NB4 (cell line): ENCODE data around the gene DCN.

Experiments
- DNase-seq: peaks from one replicate; pipeline ENCODE4 v3.0.0; 2010; ENCODE audit warnings: low read depth
- H3K4me3 ChIP-seq: one replicate; pipeline ENCODE4 v1.5.1; 2011; ENCODE audit warnings: mild to moderate bottlenecking, low read depth, low read length, moderate library complexity
- MYC ChIP-seq: IDR thresholded peaks from 2 replicates; pipeline ENCODE4 v1.6.1; 2011; ENCODE audit warnings: low read depth, low read length
- POLR2A ChIP-seq: IDR thresholded peaks from 2 replicates; pipeline ENCODE4 v1.6.1; 2011; ENCODE audit warnings: mild to moderate bottlenecking; ENCODE audit not compliant: insufficient read length; ENCODE audit errors: extremely low read depth
- TF ChIP-seq, protein P1 (sequence below): IDR thresholded peaks from one replicate; pipeline ENCODE4 v1.5.1; 2012; ENCODE audit warnings: low read depth, low read length
- TF ChIP-seq, protein P2 (sequence below): IDR thresholded peaks from 2 replicates; pipeline ENCODE4 v1.6.1; 2011; ENCODE audit warnings: low read depth, low read length

The DCN gene

DNA sequence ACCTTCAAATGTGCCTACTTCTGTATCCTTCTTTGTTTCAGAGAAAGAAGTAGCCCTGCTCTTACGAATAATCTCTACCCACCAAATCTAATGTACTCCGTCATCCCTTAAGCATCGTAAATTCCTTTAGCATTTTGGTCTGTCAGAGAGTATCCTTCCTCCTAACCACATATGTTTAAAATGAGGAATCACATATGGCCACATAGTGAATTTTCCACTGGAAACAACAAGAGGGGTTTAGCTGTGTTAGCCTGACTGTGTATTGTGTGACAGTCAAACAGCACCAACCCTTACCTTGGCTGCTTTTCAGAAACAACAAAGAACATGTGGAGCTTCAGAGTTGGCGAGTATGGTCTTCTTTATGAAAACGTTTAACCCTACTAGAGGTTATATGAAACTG, 76.8 kb downstream of the DCN start:
- TF ChIP-seq, protein P1, sequence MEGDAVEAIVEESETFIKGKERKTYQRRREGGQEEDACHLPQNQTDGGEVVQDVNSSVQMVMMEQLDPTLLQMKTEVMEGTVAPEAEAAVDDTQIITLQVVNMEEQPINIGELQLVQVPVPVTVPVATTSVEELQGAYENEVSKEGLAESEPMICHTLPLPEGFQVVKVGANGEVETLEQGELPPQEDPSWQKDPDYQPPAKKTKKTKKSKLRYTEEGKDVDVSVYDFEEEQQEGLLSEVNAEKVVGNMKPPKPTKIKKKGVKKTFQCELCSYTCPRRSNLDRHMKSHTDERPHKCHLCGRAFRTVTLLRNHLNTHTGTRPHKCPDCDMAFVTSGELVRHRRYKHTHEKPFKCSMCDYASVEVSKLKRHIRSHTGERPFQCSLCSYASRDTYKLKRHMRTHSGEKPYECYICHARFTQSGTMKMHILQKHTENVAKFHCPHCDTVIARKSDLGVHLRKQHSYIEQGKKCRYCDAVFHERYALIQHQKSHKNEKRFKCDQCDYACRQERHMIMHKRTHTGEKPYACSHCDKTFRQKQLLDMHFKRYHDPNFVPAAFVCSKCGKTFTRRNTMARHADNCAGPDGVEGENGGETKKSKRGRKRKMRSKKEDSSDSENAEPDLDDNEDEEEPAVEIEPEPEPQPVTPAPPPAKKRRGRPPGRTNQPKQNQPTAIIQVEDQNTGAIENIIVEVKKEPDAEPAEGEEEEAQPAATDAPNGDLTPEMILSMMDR, result no peak
- TF ChIP-seq MYC (no peak), POLR2A (no peak)
- TF ChIP-seq, protein P2, sequence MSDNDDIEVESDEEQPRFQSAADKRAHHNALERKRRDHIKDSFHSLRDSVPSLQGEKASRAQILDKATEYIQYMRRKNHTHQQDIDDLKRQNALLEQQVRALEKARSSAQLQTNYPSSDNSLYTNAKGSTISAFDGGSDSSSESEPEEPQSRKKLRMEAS, result no peak
- DNase-seq, result no peak
- H3K4me3 ChIP-seq, result no peak overlapping the region

DNA sequence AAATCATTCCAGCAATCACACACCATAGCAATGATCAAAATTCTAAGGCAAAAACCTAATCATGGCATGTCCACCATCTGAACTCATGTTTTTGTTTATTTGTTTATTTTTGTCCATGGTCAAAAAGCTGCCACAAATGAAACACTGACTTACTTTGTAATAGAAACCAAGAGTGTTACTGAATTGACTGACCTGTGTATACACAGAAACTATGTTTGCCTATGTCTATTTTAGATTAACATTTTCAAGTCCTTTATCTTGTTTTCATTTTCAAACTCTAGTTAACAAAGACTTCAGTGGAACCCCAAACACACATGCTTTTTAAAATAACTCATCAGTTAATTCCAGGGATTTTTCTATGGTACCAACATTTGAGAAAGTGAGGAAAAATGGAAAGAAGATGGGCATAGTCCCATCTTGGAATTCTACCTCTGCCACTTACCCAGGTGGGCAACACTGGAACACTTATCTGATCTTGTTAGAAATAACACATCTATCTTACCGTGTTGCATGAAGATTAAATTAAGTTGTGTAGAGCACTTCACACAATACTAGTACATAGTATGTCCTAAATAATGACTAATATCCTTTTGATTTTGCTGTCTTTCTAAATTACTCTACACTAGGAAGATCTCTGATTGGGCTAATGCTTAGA, 77.7 kb downstream of the DCN start:
- TF ChIP-seq, protein P1, result no peak
- TF ChIP-seq, protein P2, result no peak
- TF ChIP-seq POLR2A (no peak), MYC (no peak)
- no peak for DNase-seq
- no peak overlapping the region for H3K4me3 ChIP-seq

DNA sequence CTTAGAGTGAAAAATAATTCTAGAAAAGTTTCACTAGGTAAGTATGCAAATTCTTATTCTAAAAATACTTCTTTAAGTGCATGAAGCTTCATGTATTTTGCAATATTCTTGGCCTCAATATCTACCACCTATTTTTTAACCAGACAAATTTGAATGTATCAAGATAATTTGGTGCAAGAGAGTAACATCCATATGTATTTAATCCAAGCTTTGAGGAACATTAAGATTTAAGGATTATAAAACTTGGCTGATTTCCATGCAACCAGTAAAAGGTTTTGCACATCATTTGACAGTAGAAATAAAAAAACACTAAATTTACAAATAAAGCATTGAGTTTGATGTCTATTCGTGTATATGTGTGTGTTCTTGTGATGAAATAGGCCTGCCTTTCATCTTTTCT, 79.0 kb downstream of the DCN start:
- DNase-seq, result no peak
- no peak overlapping the region for H3K4me3 ChIP-seq
- TF ChIP-seq MYC (no peak), POLR2A (no peak)
- TF ChIP-seq, protein P1, result no peak
- TF ChIP-seq, protein P2, result no peak

DNA sequence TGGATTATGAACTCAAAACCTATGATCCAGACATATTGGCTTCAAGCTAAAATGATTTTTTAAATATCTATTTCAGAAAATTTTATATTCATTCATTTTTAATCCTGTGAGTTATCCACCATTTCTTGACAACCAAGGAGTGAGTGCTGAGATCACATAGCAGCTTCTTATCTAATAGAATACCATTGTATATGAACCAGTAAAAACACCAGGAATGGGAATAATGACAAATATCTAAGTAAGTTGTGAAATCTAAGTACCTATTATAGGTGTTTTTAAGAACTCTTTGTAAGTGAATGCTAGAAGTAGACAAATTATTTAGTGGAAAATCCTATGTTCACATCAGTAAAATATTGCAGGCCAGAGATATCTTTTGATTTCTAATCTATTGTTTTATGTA, 79.5 kb downstream of the DCN start:
- H3K4me3 ChIP-seq, result no peak overlapping the region
- TF ChIP-seq, protein P1, result no peak
- no peak for TF ChIP-seq MYC
- TF ChIP-seq, protein P2, result no peak
- TF ChIP-seq POLR2A, result no peak
- no peak for DNase-seq

DNA sequence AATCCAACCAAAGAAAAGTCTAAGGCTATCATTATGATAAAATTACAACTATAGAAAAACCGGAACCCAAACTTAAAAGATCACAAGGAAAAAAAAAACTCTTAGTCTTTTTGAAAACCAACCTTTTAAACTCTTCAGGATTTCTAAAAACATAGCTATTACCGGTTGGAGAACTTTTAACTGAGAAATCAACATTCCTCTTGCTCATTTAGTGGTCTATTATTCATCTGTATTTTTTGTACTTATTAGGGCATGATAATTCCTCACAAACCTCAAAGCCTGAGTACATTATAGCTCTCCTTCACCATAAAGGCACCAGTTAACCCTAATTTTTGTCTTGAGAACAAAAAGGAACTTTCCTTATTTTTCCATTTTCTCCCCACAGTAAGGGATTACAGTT, 81.7 kb downstream of the DCN start:
- no peak for DNase-seq
- no peak overlapping the region for H3K4me3 ChIP-seq
- TF ChIP-seq, protein P2, result no peak
- TF ChIP-seq, protein P1, result no peak
- TF ChIP-seq POLR2A (no peak), MYC (no peak)

DNA sequence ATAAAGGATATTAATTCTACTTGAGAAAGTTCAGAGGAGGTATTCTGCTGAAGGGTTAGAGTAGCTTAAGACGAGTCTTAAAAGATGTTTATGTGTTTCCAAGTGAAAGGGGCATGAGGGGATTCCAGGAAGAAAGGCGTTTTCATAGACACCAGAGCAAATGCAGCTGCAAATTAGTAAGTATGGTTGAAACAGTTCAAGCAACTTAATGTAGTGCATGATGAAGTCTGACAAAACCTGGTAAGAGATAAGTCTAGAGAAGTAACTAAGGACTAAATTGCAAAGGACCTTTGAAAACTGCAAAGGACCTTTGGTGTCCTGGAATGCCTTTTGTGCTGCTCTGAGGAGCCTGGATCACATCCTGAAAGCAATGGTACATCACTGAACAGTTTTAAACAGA, 82.8 kb downstream of the DCN start:
- DNase-seq, result no peak

More for the DNA sequence above, 82.8 kb downstream of the DCN start:
- H3K4me3 ChIP-seq, result no peak overlapping the region
- TF ChIP-seq, protein P1, result no peak
- TF ChIP-seq POLR2A (no peak), MYC (no peak)
- TF ChIP-seq, protein P2, result no peak
